HG03575 (cell line): ENCODE data around the gene ZNF800.

Experiments used
- ATAC-seq: cut with Tn5 transposase; IDR thresholded peaks from one replicate; pipeline ENCODE4 v1.9.1; 2021; ENCODE audit not compliant: unreplicated experiment, insufficient number of reproducible peaks, low FRiP score; ENCODE audit errors: extremely low read depth

Gene ZNF800

GRCh38 chr7:127359011-127359410 lies 33.5 kb downstream of the ZNF800 start:
- ATAC-seq = no peak

- no peak for ATAC-seq
Measured at GRCh38 chr7:127353897-127354296, 38.6 kb downstream of the ZNF800 start.

- ATAC-seq = no peak
Measured at GRCh38 chr7:127350586-127350985, 41.9 kb downstream of the ZNF800 start.

DNA sequence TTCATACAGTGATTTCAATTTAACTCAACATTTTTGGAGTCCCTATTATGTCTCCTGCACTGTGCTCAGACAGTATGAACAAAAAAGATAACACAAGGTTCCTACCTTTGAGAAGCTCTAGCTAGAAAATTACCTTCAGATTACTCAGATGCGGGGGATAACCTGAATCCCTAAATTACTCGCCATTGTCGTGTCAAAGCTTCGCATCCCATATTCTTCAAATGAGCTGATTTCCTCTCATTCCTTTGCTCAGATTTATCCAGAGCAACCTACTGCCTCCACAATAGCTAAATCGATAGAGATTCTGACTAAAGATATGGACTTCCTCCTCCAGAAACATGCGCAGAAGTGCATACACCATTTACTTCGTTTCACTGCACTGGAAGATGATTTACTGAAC lies 42.6 kb downstream of the ZNF800 start:
- ATAC-seq = no peak

DNA sequence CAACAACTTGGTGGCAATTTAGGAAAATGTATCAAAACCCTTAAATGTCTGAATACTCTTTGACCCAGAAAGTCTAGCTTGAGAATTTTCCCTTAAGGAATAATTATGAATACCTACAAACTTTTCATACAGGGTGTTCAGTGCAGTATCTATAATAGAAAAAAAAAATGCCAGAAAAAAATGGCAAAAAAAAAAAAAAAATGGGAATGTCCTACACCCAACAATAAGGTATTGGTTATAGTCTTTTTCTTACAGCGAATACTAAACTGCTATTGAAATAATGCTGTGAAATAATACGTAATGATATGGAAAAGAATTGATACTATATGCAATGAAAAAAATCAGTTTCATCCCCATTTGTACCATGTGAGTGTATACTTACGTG lies 44.3 kb downstream of the ZNF800 start:
- ATAC-seq = no peak

DNA sequence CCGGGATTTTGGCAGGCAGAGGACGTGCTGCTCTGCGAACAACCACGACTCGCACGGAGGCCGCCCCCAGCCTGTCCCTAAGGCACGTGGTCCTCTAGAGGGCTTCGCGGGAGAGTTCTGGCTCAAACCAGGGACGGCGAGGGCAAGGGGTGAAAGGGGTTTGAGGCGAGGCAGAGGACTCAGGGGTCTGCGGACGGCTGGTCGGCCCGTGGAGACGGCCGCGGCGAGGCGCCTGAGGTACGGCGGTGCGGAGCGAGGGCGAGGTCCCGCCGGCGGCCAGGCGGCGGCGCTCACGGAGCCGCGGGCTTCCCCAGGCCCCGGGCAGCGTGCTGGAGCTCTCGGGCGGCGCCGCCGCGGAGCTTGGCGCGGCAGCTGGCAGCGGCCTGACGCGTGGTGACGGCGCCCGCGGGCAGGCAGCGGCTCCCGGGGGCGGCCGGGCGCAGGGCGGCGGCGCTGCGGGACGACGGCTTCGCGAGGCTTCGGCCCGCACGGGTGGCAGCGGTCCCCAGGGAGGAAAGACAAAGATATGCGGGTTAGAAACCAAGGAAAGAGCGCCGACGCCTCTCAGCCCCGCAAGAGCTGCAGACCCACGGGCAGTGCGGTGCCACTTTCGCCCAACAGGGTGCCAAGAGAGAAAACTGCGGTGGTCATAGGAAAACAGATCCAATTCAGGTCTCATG lies 44.8 kb downstream of the ZNF800 start:
- ATAC-seq = no peak

- no peak for ATAC-seq
Measured at GRCh38 chr7:127346575-127347256, 45.8 kb downstream of the ZNF800 start.

DNA sequence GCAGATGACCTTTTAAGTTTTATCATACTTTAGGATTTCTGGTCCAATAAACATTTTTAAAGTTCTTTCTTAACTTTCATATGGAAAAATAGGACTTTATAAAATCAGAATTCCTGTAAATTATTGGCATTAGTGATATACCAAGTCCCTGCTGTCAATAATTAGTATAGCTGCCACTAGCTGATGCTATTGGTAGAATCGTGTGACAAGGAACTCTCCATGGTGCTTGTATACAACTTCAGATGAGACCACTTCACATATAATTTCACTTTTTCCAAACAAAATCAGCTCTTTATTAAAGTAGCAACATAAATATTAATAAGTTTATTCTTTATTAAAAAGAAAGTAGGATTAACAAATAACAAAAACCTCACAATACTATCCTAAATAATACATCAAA lies 49.9 kb downstream of the ZNF800 start:
- ATAC-seq = no peak

GRCh38 chr7:127338122-127338521 lies 54.4 kb downstream of the ZNF800 start:
- no peak for ATAC-seq

GRCh38 chr7:127337581-127337980 lies 54.9 kb downstream of the ZNF800 start:
- no peak for ATAC-seq

- no peak for ATAC-seq
Measured at GRCh38 chr7:127336458-127336857, 56.0 kb downstream of the ZNF800 start.

GRCh38 chr7:127332880-127333279 lies 59.6 kb downstream of the ZNF800 start:
- ATAC-seq = no peak

- no peak for ATAC-seq
Measured at GRCh38 chr7:127330070-127330469, 62.4 kb downstream of the ZNF800 start.

GRCh38 chr7:127322832-127323493 lies 69.5 kb downstream of the ZNF800 start:
- ATAC-seq = no peak

- ATAC-seq = no peak
Measured at GRCh38 chr7:127322351-127322750, 70.2 kb downstream of the ZNF800 start.

DNA sequence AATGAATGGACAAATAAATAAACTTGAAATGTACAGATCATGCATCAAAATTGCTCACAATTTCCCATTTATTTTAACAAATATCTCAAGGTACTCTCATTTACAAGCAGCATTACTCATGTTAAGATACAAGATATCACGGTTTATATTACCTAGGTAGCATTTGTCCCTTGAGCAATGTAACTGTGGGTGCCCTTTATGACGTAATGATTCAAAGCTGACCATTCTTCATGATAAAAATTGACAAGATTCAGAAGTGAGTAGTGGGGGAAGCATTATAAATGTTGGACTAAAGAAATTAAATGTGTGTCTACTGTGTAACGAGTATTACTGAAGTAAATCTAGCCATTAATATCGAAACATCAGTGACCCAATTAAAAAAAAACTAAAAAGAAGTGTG lies 71.5 kb downstream of the ZNF800 start:
- no peak for ATAC-seq
